ENCODE data around the gene CENPN. TPM values are rescaled to one million over a fixed set of nuclear protein-coding genes. Genes with fewer than 3 reads are reported as not detected.

CENPN gene
- total and polyA plus RNA-seq, 2 experiments from 2014 or later: 14.2 to 16.8 TPM

GRCh38 chr16:81008505-81008789 lies 1.4 kb downstream of the CENPN start:
- H3K4me2 ChIP-seq: peak overlapping the region; percentile 81
- peak overlapping the region; percentile 99 for H3K27ac ChIP-seq
- H2AFZ ChIP-seq: peak overlapping the region; percentile 76
- no peaks in the 10 kb centered on the region for H3K9me3 ChIP-seq (ENCODE audit: low read depth)
- H3K9me2 ChIP-seq (replicated peaks; ENCODE audit: insufficient read depth): no peaks in the 10 kb centered on the region
- 98% methylated on average over 12 of the region's 12 CpGs for WGBS (ENCODE audit: low lambda C conversion rate, missing lambda C conversion rate)
- H3K36me3 ChIP-seq (replicated peaks; ENCODE audit: insufficient read depth, low read depth): no peaks in the 10 kb centered on the region
- H3K27me3 ChIP-seq: no peaks in the 10 kb centered on the region
- TF ChIP-seq EZH2 (IDR thresholded peaks at IDR 0.05; ENCODE audit: borderline replicate concordance) (no peak), EZH2phosphoT487 (IDR thresholded peaks at IDR 0.05; ENCODE audit: low read depth, severe bottlenecking, unreplicated experiment) (no peak), CTCF (IDR thresholded peaks at IDR 0.05; ENCODE audit: poor library complexity) (no peak)
- H3K79me2 ChIP-seq: peaks cover 43% of the 10 kb centered on the region
- peaks cover 3% of the 10 kb centered on the region for H3K4me1 ChIP-seq (ENCODE audit: insufficient read depth)
- H3K4me3 ChIP-seq: peak overlapping the region; percentile 35
- no peak for DNase-seq (ENCODE audit: low spot score)
- peaks cover 3% of the 10 kb centered on the region for H4K20me1 ChIP-seq (ENCODE audit: insufficient read depth, poor library complexity, severe bottlenecking)

DNA sequence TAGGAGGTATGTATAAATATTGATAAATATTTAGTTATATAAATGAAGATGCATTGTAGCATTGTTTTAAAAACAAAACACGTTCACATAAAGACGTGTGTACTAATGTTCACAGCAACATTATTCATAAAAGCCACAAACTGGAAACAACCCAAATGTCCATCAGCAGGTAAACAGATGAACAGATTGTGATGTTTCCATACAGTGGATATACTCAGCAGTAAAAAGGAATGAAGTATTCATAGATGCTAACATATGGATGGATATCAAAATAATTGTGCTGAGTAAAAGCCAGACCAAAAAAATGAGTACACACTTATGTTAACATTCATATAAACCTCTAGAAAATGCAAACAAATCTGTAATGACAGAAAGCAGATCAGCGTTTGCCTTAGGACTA lies 6.0 kb downstream of the CENPN start:
- Histone ChIP-seq H3K4me1 (ENCODE audit: insufficient read depth) (no peaks in the 10 kb centered on the region), H3K27me3 (no peaks in the 10 kb centered on the region), H3K9me3 (ENCODE audit: low read depth) (no peaks in the 10 kb centered on the region), H3K9me2 (replicated peaks; ENCODE audit: insufficient read depth) (no peaks in the 10 kb centered on the region), H3K36me3 (replicated peaks; ENCODE audit: insufficient read depth, low read depth) (no peaks in the 10 kb centered on the region), H3K4me2 (no peak overlapping the region), H4K20me1 (ENCODE audit: insufficient read depth, poor library complexity, severe bottlenecking) (no peaks in the 10 kb centered on the region), H3K27ac (no peak overlapping the region), H3K79me2 (peaks cover 17% of the 10 kb centered on the region), H3K4me3 (no peak overlapping the region), H2AFZ (no peak overlapping the region)
- DNase-seq (ENCODE audit: low spot score): no peak
- WGBS (ENCODE audit: low lambda C conversion rate, missing lambda C conversion rate): 92% methylated on average over 3 of the region's 3 CpGs
- no peak for TF ChIP-seq CTCF (IDR thresholded peaks at IDR 0.05; ENCODE audit: poor library complexity)
- no peak for TF ChIP-seq EZH2phosphoT487 (IDR thresholded peaks at IDR 0.05; ENCODE audit: low read depth, severe bottlenecking, unreplicated experiment)
- TF ChIP-seq EZH2 (IDR thresholded peaks at IDR 0.05; ENCODE audit: borderline replicate concordance): no peak

DNA sequence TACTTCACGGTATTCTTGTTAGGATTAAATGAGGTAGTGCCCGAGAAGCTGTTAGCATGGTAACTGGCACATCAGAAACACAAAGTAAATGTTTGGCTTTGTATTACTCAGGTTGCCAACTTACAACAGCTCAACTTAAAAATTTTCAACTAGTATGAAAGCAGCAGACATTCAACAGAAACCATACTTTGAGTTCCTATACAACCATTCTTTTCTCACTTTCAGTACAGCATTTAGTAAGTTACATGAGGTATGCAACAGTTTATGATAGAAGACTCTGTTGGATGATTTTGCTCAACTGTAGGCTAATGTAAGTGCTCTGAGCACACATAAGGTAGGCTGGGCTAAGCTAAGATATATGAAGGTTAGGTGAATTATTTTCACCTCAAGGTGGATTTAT lies 7.7 kb downstream of the CENPN start:
- H3K27me3 ChIP-seq: no peaks in the 10 kb centered on the region
- H3K4me1 ChIP-seq (ENCODE audit: insufficient read depth): no peaks in the 10 kb centered on the region
- H4K20me1 ChIP-seq (ENCODE audit: insufficient read depth, poor library complexity, severe bottlenecking): no peaks in the 10 kb centered on the region
- H3K9me3 ChIP-seq (ENCODE audit: low read depth): no peaks in the 10 kb centered on the region
- 100% methylated on average over 2 of the region's 2 CpGs for WGBS (ENCODE audit: low lambda C conversion rate, missing lambda C conversion rate)
- no peak overlapping the region for H3K4me3 ChIP-seq
- H3K27ac ChIP-seq: no peak overlapping the region
- no peaks in the 10 kb centered on the region for H3K36me3 ChIP-seq (replicated peaks; ENCODE audit: insufficient read depth, low read depth)
- H3K79me2 ChIP-seq: peaks cover under 1% of the 10 kb centered on the region
- H3K9me2 ChIP-seq (replicated peaks; ENCODE audit: insufficient read depth): no peaks in the 10 kb centered on the region
- TF ChIP-seq EZH2phosphoT487 (IDR thresholded peaks at IDR 0.05; ENCODE audit: low read depth, severe bottlenecking, unreplicated experiment): no peak
- TF ChIP-seq CTCF (IDR thresholded peaks at IDR 0.05; ENCODE audit: poor library complexity): no peak
- TF ChIP-seq EZH2 (IDR thresholded peaks at IDR 0.05; ENCODE audit: borderline replicate concordance): no peak
- no peak overlapping the region for H3K4me2 ChIP-seq
- no peak for DNase-seq (ENCODE audit: low spot score)
- no peak overlapping the region for H2AFZ ChIP-seq

- Histone ChIP-seq H3K9me3 (ENCODE audit: low read depth) (no peaks in the 10 kb centered on the region), H3K4me3 (no peak overlapping the region), H2AFZ (no peak overlapping the region), H3K36me3 (replicated peaks; ENCODE audit: insufficient read depth, low read depth) (no peaks in the 10 kb centered on the region), H3K27ac (no peak overlapping the region), H3K9me2 (replicated peaks; ENCODE audit: insufficient read depth) (no peaks in the 10 kb centered on the region), H3K4me2 (no peak overlapping the region), H3K79me2 (no peaks in the 10 kb centered on the region), H3K27me3 (no peaks in the 10 kb centered on the region), H4K20me1 (ENCODE audit: insufficient read depth, poor library complexity, severe bottlenecking) (no peaks in the 10 kb centered on the region), H3K4me1 (ENCODE audit: insufficient read depth) (no peaks in the 10 kb centered on the region)
- 92% methylated on average over 2 of the region's 2 CpGs for WGBS (ENCODE audit: low lambda C conversion rate, missing lambda C conversion rate)
- TF ChIP-seq EZH2phosphoT487 (IDR thresholded peaks at IDR 0.05; ENCODE audit: low read depth, severe bottlenecking, unreplicated experiment) (no peak), EZH2 (IDR thresholded peaks at IDR 0.05; ENCODE audit: borderline replicate concordance) (no peak), CTCF (IDR thresholded peaks at IDR 0.05; ENCODE audit: poor library complexity) (no peak)
- DNase-seq (ENCODE audit: low spot score): no peak
These were observed 11.5 kb downstream of the CENPN start for GRCh38 chr16:81018496-81018895.
